Activated CD4-positive, alpha-beta memory T cell treated with anti-CD3 and anti-CD28 coated beads for 36 hours (primary cell): Measurements from ENCODE around the gene XPNPEP3. TPM values are rescaled to one million over a fixed set of nuclear protein-coding genes. Genes with fewer than 3 reads are reported as not detected.
A peak's percentile ranks its signal among the peaks of the same experiment; 100 is the strongest.
"Not testable (repeated sequence)": the region's sequence is repeated elsewhere in the genome, so short reads cannot be mapped to it uniquely, and the experiment has no call there.

Experiments
- CTCF ChIA-PET: fragments of 350-600 bp; sonication (Branson Sonifier 250); formaldehyde crosslinking; loops from one replicate; lab custom pipeline; 2021; ENCODE audit warnings: antibody characterized with exemption, inconsistent platforms; lab: Charles Lee
- POLR2A ChIA-PET: fragments of 350-600 bp; sonication (Branson Sonifier 250); formaldehyde crosslinking; loops from one replicate; lab custom pipeline; 2021; ENCODE audit warnings: antibody characterized with exemption; lab: Charles Lee
- DNase-seq: peaks from one replicate; pipeline ENCODE4 v3.0.0-alpha.2; 2020
- H3K27ac Mint-ChIP-seq: one replicate; pipeline ENCODE4 v1.8.0; 2021; ENCODE audit warnings: mixed read lengths
- H3K27me3 Mint-ChIP-seq: one replicate; pipeline ENCODE4 v1.8.0; 2021; ENCODE audit warnings: mixed read lengths
- H3K36me3 Mint-ChIP-seq: one replicate; pipeline ENCODE4 v1.8.0; 2021; ENCODE audit warnings: mixed read lengths
- H3K4me1 Mint-ChIP-seq: one replicate; pipeline ENCODE4 v1.8.0; 2021; ENCODE audit warnings: low read depth, mixed read lengths
- H3K4me3 Mint-ChIP-seq: one replicate; pipeline ENCODE4 v1.8.0; 2021; ENCODE audit warnings: mild to moderate bottlenecking, mixed read lengths
- H3K9me3 Mint-ChIP-seq: one replicate; pipeline ENCODE4 v1.8.0; 2021; ENCODE audit warnings: mixed read lengths
- intact Hi-C: fragments of 100-400 bp; cut with micrococcal nuclease; formaldehyde crosslinking; loops from one replicate; pipeline ENCODE4 v1.15.1; 2023
- total RNA-seq, 2 experiments: library from RNA; stranded (reverse); gene quantifications; one replicate each; pipeline ENCODE4 v1.2.3, GENCODE V29; 2021

The XPNPEP3 gene
- total RNA-seq, 2 experiments from 2014 or later = 19.4 to 20.1 TPM

DNA sequence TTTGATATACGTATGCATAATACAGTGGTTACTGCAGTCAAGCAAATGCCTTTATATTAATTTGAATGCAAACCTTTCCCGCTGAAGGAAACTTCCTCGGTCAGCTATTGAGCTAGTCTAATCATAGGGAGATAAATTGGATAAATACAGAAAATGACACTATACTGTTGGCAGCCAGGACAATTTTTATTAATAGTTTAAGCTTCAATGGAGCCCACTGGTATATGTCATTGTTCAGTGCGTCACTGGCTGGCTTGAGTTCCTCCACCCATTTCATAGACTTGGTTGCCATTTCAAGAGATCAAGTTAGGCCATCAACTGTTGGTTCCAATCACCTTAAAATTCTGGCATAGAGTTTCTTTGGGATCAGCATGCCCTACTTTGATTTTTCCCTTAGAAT, 37.5 kb downstream of the XPNPEP3 start:
- CTCF ChIA-PET = interaction anchor here (1.0 kb wide), 1 partner anchor 211 kb away, joined by 3 read pairs; no protein-coding TSS in a partner anchor

GRCh38 chr22:40898850-40899357, 42.0 kb downstream of the XPNPEP3 start:
- DNase-seq = peak; percentile 41
- Mint-ChIP-seq H3K4me1 (peaks cover 14% of the 10 kb centered on the region), H3K9me3 (no peaks in the 10 kb centered on the region), H3K4me3 (peak overlapping the region; percentile 20), H3K27me3 (no peaks in the 10 kb centered on the region), H3K27ac (peak overlapping the region; percentile 88), H3K36me3 (no peaks in the 10 kb centered on the region)
- ChIA-PET CTCF (interaction anchor here (0.6 to 2.5 kb wide), 40 partner anchors 9 to 855 kb away, joined by 3 to 27 read pairs (median 4); partner anchors contain the start of genes MCHR1, MRTFA, SLC25A17 and ST13), POLR2A (interaction anchor here (1.3 kb wide), 1 partner anchor 188 kb away, joined by 3 read pairs; no protein-coding TSS in a partner anchor)
- intact Hi-C loops = loop anchor here (1.0 to 2.0 kb wide), 2 partner anchors 42 to 216 kb away; partner anchors contain the start of genes ST13 and XPNPEP3

More for the DNA sequence above, 37.5 kb downstream of the XPNPEP3 start:
- Mint-ChIP-seq H3K4me1 (peaks cover 10% of the 10 kb centered on the region), H3K9me3 (no peaks in the 10 kb centered on the region), H3K36me3 (no peaks in the 10 kb centered on the region), H3K27me3 (no peaks in the 10 kb centered on the region), H3K27ac (no peak overlapping the region), H3K4me3 (no peak overlapping the region)
- no peak for DNase-seq
- POLR2A ChIA-PET = no interaction called here
- intact Hi-C loops = no loop called here

DNA sequence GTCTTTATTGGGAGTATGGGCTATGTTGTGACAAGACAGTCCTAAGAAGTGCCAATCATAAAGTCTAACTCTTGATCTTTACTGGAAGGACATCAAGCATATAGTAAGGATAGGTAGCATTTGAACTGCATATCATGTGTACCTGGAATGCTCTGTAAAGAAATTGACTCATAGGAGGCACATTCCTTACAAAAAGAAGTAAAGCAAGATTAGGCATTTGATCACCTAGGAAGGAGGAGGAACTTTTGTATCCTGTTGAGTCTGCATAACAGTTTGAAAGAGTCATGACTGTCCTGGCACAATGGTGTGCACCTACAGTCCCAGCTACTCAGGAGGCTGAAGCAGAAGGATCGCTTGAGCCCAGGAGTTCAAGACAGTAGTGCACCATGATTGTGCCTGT, 47.2 kb downstream of the XPNPEP3 start:
- DNase-seq = no peak
- Mint-ChIP-seq H3K36me3 (peaks cover 3% of the 10 kb centered on the region), H3K4me3 (no peak overlapping the region), H3K4me1 (peaks cover 7% of the 10 kb centered on the region), H3K9me3 (no peaks in the 10 kb centered on the region), H3K27me3 (no peaks in the 10 kb centered on the region), H3K27ac (no peak overlapping the region)
- intact Hi-C loops = no loop called here
- ChIA-PET CTCF (interaction anchor here (0.6 kb wide), 1 partner anchor 202 kb away, joined by 3 read pairs; no protein-coding TSS in a partner anchor), POLR2A (no interaction called here)

- no peaks in the 10 kb centered on the region for H3K27me3 Mint-ChIP-seq
- H3K27ac Mint-ChIP-seq = no peak overlapping the region
- peaks cover 11% of the 10 kb centered on the region for H3K36me3 Mint-ChIP-seq
- intact Hi-C loops = no loop called here
- H3K4me3 Mint-ChIP-seq = no peak overlapping the region
- ChIA-PET POLR2A (interaction anchor here (0.5 kb wide), 1 partner anchor 373 kb away, joined by 4 read pairs; no protein-coding TSS in a partner anchor), CTCF (interaction anchor here (0.6 to 2.5 kb wide), 3 partner anchors 13 to 329 kb away, joined by 4 to 13 read pairs (median 4); no protein-coding TSS in a partner anchor)
- H3K9me3 Mint-ChIP-seq = no peaks in the 10 kb centered on the region
- H3K4me1 Mint-ChIP-seq = no peaks in the 10 kb centered on the region
- DNase-seq = no peak
These were observed 51.9 kb downstream of the XPNPEP3 start for GRCh38 chr22:40908895-40909294.

DNA sequence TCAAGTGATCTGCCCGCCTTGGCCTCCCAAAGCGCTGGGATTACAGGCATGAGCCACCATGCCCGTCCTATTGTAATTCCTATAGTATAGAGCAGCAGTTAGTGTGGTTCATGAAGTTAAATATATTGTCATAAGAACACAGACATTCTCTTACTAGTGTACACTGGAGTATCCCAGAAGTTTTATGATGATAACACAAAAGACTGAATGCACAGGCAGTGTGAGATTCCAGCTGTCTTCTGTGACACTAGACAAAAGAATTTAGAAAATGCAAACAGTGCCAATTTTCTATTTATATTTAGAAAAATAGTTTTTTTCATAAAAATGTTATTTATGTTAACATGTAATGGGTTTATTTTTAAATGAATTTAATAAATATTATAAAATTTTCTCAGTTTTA, 54.8 kb downstream of the XPNPEP3 start:
- intact Hi-C loops = no loop called here
- Mint-ChIP-seq H3K27ac (no peak overlapping the region), H3K4me3 (no peak overlapping the region), H3K9me3 (no peaks in the 10 kb centered on the region), H3K27me3 (no peaks in the 10 kb centered on the region), H3K4me1 (no peaks in the 10 kb centered on the region), H3K36me3 (peaks cover 15% of the 10 kb centered on the region)
- ChIA-PET POLR2A (no interaction called here), CTCF (interaction anchor here (0.9 to 2.4 kb wide), 2 partner anchors 11 to 13 kb away, joined by 3 to 10 read pairs; no protein-coding TSS in a partner anchor)
- no peak for DNase-seq

- H3K4me1 Mint-ChIP-seq, intact Hi-C loops, POLR2A ChIA-PET, H3K27ac Mint-ChIP-seq, H3K4me3 Mint-ChIP-seq, H3K9me3 Mint-ChIP-seq, H3K27me3 Mint-ChIP-seq, DNase-seq: not testable (repeated sequence)
- peaks cover 15% of the 10 kb centered on the region for H3K36me3 Mint-ChIP-seq
- CTCF ChIA-PET = interaction anchor here (2.4 kb wide), 1 partner anchor 9 kb away, joined by 10 read pairs; no protein-coding TSS in a partner anchor
These were observed 56.0 kb downstream of the XPNPEP3 start for GRCh38 chr22:40912987-40913386.

DNA sequence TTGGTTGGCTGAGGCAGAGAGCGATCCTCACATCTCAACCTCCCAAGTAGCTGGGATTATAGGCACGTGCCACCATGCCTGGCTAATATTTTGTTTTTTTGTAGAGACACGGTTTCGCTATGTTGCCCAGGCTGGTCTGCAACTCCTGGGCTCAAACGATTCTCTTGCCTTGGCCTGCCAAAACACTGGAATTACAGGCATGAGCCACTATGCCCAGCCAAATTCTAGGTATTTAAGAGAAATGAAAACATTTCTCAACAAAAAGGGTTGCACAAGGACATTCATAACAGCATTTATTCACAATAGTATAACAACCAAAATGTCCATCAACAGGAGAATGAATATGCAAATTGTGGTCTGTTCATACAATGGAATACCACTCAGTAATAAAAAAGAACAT, 62.5 kb downstream of the XPNPEP3 start:
- intact Hi-C loops = no loop called here
- Mint-ChIP-seq H3K4me1 (peaks cover 4% of the 10 kb centered on the region), H3K27me3 (no peaks in the 10 kb centered on the region), H3K36me3 (peaks cover 15% of the 10 kb centered on the region), H3K27ac (no peak overlapping the region), H3K9me3 (no peaks in the 10 kb centered on the region), H3K4me3 (no peak overlapping the region)
- CTCF ChIA-PET = interaction anchor here (1.0 kb wide), 1 partner anchor 318 kb away, joined by 3 read pairs; no protein-coding TSS in a partner anchor
- DNase-seq = no peak
- POLR2A ChIA-PET = no interaction called here

DNA sequence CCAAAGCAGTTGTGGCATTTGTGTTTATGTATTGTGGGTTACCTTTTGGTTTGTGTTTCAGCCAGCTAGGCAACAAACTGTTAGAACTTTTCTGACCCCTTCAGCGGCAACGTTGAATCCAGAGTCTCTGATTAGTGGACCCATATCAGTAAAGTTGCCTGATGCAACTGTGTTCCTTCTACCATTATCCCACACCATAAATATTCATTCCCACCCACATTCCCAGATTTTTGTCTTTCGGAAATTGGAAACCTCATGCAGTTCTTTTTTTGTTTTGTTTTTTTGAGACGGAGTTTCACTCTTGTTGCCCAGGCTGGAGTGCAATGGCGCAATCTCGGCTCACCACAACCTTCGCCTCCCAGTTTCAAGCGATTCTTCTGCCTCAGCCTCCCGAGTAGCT, 63.6 kb downstream of the XPNPEP3 start:
- ChIA-PET POLR2A (no interaction called here), CTCF (interaction anchor here (1.0 to 4.5 kb wide), 4 partner anchors 13 to 316 kb away, joined by 3 to 139 read pairs (median 12); partner anchors contain the start of gene EP300)
- no peak for DNase-seq
- H3K27me3 Mint-ChIP-seq = no peaks in the 10 kb centered on the region
- H3K4me3 Mint-ChIP-seq = no peak overlapping the region
- H3K4me1 Mint-ChIP-seq = peaks cover 4% of the 10 kb centered on the region
- no peak overlapping the region for H3K27ac Mint-ChIP-seq
- intact Hi-C loops = no loop called here
- H3K36me3 Mint-ChIP-seq = peaks cover 19% of the 10 kb centered on the region
- no peaks in the 10 kb centered on the region for H3K9me3 Mint-ChIP-seq

DNA sequence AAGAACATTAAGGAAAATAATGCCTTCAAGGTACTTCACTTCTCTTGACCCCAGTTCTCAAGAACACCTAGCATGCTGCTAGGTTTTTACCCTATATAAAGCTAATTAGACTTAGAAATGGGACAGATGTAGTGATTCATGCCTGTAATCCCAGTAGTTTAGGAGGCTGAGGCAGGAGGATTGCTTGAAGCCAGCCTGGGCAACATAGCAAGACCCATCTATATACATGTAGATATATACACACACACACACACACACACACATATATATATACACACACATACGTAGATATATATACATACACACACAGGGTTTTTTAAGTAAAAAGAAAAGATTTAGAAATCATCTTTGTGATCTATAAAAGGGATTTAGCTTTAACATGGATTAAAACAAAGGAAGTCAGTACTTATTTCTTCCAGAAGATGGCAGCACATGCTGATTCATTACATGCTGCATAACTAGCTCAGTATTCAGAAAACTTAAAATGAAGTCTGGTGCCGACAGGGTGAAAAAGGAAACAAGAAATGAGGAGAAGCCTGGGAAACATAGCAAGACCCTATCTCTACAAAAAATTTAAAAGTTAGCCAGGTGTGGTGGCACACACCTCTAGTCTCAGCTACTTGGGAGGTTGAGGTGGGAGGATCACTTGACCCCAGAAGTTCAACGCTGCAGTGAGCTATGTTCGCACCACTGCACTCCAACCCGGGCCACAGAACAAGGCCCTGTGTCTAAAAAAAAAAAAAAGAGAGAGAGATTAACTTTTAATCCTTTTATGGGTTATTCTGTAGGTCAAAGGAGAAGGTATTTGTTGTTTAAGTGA, 65.7 kb downstream of the XPNPEP3 start:
- intact Hi-C loops = loop anchor here (1.0 kb wide), 2 partner anchors 169 to 315 kb away; no protein-coding TSS in a partner anchor
- Mint-ChIP-seq H3K27ac (no peak overlapping the region), H3K4me1 (peaks cover 4% of the 10 kb centered on the region), H3K4me3 (no peak overlapping the region), H3K9me3 (no peaks in the 10 kb centered on the region), H3K36me3 (peaks cover 19% of the 10 kb centered on the region), H3K27me3 (no peaks in the 10 kb centered on the region)
- ChIA-PET CTCF (interaction anchor here (0.6 to 4.5 kb wide), 58 partner anchors 9 to 645 kb away, joined by 3 to 139 read pairs (median 5); partner anchors contain the start of genes EP300, MRTFA, RBX1 and ST13), POLR2A (interaction anchor here (1.2 to 1.7 kb wide), 2 partner anchors 29 to 225 kb away, joined by 3 to 9 read pairs; partner anchors contain the start of gene RBX1)
- no peak for DNase-seq

- DNase-seq = no peak
- ChIA-PET CTCF (interaction anchor here (0.6 to 1.0 kb wide), 2 partner anchors 216 to 309 kb away, joined by 3 read pairs; no protein-coding TSS in a partner anchor), POLR2A (no interaction called here)
- Mint-ChIP-seq H3K4me1 (no peaks in the 10 kb centered on the region), H3K36me3 (peaks cover 15% of the 10 kb centered on the region), H3K4me3 (no peak overlapping the region), H3K27me3 (no peaks in the 10 kb centered on the region), H3K9me3 (no peaks in the 10 kb centered on the region), H3K27ac (no peak overlapping the region)
- intact Hi-C loops = no loop called here
These were observed 71.7 kb downstream of the XPNPEP3 start for GRCh38 chr22:40928657-40929056.

DNA sequence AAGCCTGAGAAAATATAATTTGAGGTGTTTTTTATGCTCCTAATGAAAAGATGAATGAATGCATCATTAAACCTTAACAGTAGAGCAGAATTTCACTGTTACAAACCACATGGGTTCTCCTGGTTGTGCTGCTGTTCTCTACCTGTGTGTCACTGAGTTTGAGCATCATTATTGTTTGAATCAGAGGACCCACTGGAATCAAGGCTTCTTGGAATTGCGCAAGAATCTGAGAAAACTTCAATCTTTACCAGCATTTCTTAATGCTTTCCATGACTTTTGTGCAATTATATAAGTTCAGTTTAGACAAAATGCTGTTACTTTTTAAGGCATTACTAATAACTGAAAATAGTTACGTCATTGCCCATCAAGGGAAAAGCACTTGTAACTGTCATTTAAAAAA, 75.4 kb downstream of the XPNPEP3 start:
- H3K4me3 Mint-ChIP-seq = no peak overlapping the region
- no peaks in the 10 kb centered on the region for H3K4me1 Mint-ChIP-seq
- POLR2A ChIA-PET = no interaction called here
- no peaks in the 10 kb centered on the region for H3K36me3 Mint-ChIP-seq
- CTCF ChIA-PET = interaction anchor here (1.4 kb wide), 1 partner anchor 10 kb away, joined by 6 read pairs; no protein-coding TSS in a partner anchor
- DNase-seq = no peak
- intact Hi-C loops = no loop called here
- no peaks in the 10 kb centered on the region for H3K27me3 Mint-ChIP-seq
- no peak overlapping the region for H3K27ac Mint-ChIP-seq
- H3K9me3 Mint-ChIP-seq = no peaks in the 10 kb centered on the region
